ENCODE data around the gene NOD2. TPM values are rescaled to one million over a fixed set of nuclear protein-coding genes. Genes with fewer than 3 reads are reported as not detected.

NOD2 gene
- polyA plus RNA-seq, 12 donors: 1.1 to 2.5 (median 1.6) TPM; not detected in 2

DNA sequence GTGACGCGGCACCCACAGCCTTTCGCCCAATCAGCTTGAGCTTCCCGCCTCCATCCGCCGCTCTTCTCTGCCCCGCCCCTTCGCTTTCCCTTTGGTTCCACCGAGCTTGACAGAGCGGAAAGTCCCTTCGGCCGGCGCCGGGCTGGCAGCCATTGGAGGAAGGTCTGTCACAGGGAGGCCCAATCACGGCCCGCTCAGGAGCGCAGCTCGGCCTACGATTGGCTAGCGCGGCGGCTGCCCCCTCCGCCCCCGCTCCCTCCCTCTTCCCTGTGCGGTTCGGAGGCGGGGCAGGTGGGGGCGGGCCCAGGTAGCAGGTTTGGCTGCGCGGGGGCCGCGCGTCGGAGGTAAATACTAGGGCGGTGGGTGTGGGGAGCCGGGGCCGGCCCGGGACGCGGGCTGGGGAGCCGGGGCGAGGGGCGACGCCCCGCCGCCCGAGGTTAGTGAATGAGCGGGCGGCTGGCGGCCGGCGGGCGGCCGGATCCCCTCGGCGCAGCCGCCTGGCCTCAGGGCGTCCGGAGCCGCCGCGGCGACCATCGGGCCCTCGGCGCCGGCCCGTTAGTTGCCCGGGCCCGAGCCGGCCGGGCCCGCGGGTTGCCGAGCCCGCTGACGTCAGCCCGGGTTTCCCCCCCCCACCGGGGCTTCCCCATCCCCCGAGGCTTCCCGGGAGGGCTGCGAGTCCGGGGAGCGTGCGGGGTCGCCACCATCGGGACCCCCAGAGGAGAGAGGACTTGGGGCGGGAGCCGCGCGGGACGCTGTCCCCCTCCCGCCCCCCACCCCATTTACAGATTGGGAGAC, 48.6 kb downstream of the NOD2 start, which contains the start of gene CYLD:
Gene CYLD (plus strand): TSS at position 306 of the 795 bp plus-strand sequence. CDS start 7,613 bp downstream, outside the sequence.
- DNase-seq: peak; percentile 99

- DNase-seq: no peak
Observed at GRCh38 chr16:50742576-50743200, 49.3 kb downstream of the NOD2 start.

GRCh38 chr16:50743581-50744225, 50.3 kb downstream of the NOD2 start:
- DNase-seq: no peak

DNA sequence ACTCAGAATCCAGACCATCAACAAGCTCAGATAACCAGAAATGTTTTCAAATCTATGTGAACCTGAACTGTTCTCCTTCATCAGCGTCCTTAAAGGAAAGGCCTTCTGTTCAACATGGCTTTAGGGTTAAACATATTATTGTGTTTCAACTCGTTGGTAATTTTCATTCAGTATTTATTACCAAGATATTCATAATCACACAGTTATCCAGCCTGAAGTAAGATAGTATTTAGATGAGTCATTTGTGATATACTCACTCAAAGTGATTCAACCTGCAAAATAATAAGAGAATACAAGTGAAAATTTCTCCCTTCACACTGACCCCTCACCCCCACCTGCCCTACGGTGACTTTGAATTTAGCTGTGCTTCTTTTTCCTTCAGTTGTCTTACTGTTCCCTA, 51.5 kb downstream of the NOD2 start:
- no peak for DNase-seq

DNA sequence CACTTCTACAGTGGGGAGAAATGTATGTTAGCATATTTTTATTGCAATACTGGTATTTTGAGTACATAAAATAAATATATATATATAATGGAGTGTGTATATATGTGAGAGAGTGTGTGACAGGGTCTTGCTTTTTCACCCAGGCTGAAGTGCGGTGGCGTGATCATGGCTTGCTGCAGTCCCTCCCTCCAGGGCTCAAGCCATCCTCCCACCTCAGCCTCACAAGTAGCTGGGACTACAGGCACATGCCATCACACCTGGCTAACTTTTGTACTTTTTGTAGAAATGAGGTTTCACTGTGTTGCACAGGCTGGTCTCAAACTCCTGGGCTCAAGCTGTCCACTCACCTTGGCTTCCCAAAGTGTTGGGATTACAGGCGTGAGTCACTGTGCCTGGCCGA, 52.5 kb downstream of the NOD2 start:
- no peak for DNase-seq

DNA sequence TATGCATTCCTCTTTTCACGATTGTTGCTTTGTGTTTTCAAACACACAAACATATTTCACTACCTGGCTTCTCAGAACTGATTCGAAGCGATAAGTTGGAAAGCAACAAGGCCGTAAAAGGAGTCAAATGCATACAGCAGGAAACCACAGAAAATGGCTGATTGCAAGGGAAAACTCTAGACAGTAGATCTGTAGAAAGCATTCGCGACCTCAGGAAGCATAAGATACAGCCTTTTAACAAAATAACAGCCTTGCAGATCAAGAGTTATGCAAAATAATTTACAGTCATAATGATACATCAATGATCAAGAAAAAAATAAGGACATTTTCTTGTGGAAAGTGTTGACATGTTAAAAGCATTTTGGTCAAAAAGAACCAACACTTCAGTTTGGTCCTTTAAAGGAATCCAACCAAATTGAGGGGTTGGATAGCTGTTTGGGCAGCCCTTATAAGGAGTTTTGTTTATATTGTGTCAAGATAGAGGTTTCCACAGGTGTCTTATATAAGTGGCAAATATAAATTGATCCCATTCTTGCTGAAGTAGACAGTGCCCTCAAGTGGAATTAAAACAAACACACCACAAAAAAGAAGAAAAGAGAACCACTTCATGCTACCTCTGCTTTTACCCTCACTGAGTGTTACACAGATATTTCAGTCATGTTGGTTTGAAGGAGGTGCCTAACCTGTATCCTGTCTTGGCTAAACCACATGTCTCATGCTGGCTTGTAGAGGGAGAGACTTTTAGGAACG, 54.0 kb downstream of the NOD2 start:
- no peak for DNase-seq

DNA sequence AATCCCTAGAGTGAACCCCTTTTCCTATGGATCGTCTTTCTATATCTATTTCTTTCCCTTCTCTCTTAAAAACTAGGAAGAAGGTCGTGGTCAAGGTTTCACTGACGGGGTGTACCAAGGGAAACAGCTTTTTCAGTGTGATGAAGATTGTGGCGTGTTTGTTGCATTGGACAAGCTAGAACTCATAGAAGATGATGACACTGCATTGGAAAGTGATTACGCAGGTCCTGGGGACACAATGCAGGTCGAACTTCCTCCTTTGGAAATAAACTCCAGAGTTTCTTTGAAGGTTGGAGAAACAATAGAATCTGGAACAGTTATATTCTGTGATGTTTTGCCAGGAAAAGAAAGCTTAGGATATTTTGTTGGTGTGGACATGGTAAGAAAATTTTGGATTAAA, 58.1 kb downstream of the NOD2 start:
- DNase-seq: no peak

- no peak for DNase-seq
Observed at GRCh38 chr16:50752471-50753235, 59.2 kb downstream of the NOD2 start.

GRCh38 chr16:50756473-50756872, 63.1 kb downstream of the NOD2 start:
- no peak for DNase-seq

- DNase-seq: no peak
Observed at GRCh38 chr16:50761267-50761666, 67.9 kb downstream of the NOD2 start.

DNA sequence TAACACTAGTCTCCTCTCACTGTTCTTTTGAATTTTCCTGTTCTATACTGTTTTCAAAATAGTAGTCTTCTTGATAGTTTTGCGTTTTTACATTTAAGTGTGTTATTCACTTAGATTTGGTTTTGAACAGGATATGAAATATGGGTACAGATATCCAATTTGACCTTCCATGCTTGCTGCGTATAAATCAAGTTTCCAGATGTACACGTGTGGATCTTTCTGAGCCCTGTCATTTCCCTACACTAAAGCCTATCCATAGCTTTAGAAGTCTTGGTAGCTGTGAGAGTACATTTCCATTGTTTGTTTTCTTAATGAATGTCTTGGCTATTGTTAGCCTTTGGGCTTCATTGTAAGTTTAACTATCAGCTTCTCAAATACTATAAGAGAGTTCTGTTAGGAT, 68.8 kb downstream of the NOD2 start:
- no peak for DNase-seq

DNA sequence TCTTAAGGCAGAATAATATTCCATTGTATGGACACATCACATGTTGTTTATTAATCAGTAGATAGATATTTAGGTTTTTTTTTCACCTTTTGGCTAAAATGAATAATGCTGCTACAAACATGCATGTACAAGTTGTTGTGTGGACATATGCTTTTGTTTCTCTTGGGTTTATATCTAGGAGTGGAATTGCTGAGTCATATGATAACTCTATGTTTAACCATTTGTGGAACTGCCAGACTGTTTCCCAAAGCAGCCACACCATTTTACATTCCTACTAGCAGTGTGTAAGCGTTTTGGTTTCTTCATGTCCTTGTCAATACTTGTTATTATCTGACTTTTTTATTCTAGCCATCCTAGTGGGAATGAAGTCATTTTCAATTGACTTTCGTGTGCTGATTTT, 69.8 kb downstream of the NOD2 start:
- no peak for DNase-seq

- DNase-seq: no peak
Observed at GRCh38 chr16:50765260-50765659, 71.9 kb downstream of the NOD2 start.

GRCh38 chr16:50765861-50766260, 72.5 kb downstream of the NOD2 start:
- DNase-seq: no peak

- DNase-seq: no peak
Observed at GRCh38 chr16:50767197-50767596, 73.8 kb downstream of the NOD2 start.

DNA sequence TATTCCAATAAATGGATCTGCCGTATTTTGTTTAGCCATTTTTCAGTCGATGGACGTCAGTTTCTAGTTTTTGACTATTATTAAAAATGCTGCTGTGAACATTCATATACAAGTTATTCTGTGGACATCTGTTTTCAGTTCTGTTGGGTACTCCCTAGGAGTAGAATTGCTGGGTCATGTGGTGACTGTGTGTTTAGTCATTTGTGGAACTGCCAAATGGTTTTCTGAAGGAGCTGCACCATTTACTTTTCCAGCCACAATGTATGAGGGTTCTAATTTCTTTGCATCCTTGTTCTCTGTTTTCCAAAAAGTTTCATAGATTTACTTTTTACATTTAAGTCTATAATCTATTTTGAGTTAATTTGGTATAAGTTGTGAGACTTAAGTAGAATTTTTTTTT, 78.0 kb downstream of the NOD2 start:
- DNase-seq: no peak

- no peak for DNase-seq
Observed at GRCh38 chr16:50774405-50774804, 81.0 kb downstream of the NOD2 start.

- no peak for DNase-seq
Observed at GRCh38 chr16:50774960-50775359, 81.6 kb downstream of the NOD2 start.

GRCh38 chr16:50776037-50776436, 82.6 kb downstream of the NOD2 start:
- DNase-seq: no peak

DNA sequence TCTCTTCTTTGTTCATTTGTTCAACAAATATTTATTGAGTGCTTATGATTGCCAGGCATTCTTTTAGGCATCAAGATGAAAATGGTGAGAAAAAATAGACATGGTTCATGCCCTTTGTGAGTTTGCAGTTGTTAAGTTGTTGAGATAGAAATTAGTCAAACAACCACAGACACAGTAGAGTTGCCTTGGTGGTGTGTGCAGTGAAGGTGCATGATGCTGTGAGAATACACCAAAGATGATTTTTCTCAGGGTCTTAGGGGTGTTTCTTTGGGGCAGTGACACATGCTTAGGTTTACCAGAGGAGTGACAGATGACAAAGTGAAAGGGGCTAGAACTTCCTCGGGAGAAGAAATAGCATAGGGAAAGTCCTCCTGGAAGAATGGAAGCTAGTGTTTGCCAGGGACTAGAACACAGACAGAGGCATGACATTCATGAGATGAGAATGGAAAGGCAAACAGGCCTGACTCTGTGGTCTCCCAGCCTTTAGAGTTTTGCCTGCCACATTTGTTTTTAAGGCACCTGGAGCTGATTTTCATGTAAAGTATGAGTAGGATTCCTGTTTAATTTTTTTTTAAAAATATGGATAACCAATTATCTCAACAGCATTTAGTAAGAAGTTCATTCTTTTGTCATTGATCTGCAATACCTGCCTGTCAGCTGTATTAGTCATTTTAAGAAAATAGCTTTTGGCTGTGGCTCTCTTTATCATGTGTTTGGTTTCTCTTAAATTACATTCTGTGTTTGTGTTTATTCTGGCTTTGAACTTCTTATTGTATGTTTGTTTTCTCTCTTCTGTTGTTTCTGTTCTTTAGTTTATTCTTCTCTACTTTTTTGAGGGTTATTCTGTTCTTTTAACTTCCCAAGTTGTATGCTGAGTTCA, 85.1 kb downstream of the NOD2 start:
- DNase-seq: no peak
